SK-N-MC (cell line): ENCODE results near the gene GRAMD1C.

Experiments
- EZH2 ChIP-seq: fragments of 200-600 bp; sonication (generic); IDR thresholded peaks from one replicate; pipeline ENCODE4 v1.6.1; 2017; ENCODE audit warnings: antibody characterized with exemption
- POLR2AphosphoS5 ChIP-seq: IDR thresholded peaks from 2 replicates; pipeline ENCODE4 v1.6.1; 2012; ENCODE audit warnings: mild to moderate bottlenecking, low read depth, low read length, borderline replicate concordance

- TF ChIP-seq POLR2AphosphoS5 (no peak), EZH2 (no peak)
These were observed 72.4 kb downstream of the GRAMD1C start for GRCh38 chr3:113910966-113911365.
